Umbilical cord (tissue), 2 donors: Measurements from ENCODE around the gene ZBTB4. TPM values are rescaled to one million over a fixed set of nuclear protein-coding genes. Genes with fewer than 3 reads are reported as not detected.

Experiments
- DNase-seq: peaks from one replicate; pipeline ENCODE4 v3.0.0-alpha.2; 2015; ENCODE audit warnings: low spot score
- total RNA-seq: library from RNA; depleted of rRNA; stranded (reverse); fragments of >200 nt; gene quantifications from one replicate; pipeline ENCODE4 v1.2.3, GENCODE V29; 2014; ENCODE audit warnings: low replicate concordance; ENCODE audit not compliant: insufficient read depth

ZBTB4 gene
- total RNA-seq, 1 donor from 2014 or later = 18.1 TPM

GRCh38 chr17:7440113-7440833 lies 39.2 kb downstream of the ZBTB4 start:
- peak; percentile 58 for DNase-seq

GRCh38 chr17:7439462-7440112 lies 39.8 kb downstream of the ZBTB4 start, which contains the start of gene FGF11:
Gene FGF11, plus strand, starts transcription at chr17:7439512. Its CDS starts 109 bp downstream, at chr17:7439621.
- DNase-seq = no peak

DNA sequence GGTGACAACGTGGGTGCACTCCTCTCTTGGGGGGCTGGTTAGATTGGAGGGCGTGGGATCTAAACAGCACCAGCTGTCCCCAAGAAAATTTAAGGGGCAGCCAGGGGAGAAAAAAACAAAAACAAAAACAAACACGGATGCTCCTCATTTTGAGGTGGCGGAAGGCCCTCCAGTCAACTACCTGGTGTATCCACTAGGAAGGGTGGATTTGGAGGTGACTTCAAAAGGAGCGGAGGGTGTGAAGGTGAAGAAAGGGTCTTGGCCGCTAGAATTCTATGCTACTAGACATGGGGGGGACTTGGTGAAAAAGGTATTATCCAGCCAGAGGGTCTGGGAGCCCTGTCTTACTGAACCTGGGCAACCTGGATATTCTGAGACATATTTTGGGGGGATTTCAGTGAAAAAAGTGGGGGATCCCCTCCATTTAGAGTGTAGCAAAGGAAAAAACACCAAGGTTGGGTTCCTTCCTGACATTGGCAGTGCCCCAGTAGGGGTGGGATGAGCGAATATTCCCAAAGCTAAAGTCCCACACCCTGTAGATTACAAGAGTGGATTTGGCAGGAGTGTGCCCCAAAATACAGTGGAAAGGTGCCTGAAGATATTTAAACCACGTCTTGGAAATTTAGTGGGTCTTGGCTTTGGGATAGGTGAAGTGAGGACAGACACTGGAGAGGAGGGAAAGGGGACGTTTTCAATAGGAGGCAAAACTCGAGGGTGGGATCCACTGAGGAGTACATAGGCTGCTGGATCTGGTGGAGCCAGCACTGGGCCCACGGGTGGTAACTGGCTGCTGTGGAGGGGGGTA lies 40.6 kb downstream of the ZBTB4 start:
- no peak for DNase-seq

DNA sequence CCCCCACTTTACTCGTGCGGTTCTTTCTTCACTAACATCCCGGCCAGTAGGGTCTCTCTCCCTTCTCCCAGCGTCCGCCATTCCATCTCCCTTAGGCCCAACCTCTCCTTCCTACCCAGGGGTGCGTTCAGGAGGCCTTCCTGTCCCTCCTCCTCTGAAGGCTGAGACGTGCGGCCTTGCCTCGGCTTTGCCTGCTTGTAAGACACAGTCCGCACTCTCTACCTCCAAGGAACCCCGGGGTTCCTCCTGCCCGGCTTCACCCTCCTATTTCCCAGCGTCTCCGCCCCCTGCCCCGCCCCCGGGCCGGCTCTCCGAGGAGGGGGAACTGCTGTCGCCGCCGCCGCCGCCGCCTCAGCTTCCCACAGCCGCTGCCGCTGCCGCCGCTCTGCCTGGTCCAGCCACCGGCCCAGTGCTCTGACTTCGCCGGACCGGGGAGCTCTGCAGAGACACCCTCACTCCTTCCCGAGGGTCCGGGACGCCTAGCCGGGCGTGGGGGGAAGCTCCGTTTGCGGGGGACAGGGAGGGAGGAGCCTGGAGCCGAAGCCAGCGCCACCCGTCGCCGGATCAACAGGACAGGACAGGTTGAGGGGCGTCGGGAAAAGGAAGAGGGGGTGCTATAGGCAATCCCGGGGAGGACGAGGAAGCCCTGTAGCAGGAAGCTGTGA lies 41.3 kb downstream of the ZBTB4 start:
- peak; percentile 77 for DNase-seq

GRCh38 chr17:7437369-7437863 lies 42.0 kb downstream of the ZBTB4 start:
- DNase-seq = no peak

DNA sequence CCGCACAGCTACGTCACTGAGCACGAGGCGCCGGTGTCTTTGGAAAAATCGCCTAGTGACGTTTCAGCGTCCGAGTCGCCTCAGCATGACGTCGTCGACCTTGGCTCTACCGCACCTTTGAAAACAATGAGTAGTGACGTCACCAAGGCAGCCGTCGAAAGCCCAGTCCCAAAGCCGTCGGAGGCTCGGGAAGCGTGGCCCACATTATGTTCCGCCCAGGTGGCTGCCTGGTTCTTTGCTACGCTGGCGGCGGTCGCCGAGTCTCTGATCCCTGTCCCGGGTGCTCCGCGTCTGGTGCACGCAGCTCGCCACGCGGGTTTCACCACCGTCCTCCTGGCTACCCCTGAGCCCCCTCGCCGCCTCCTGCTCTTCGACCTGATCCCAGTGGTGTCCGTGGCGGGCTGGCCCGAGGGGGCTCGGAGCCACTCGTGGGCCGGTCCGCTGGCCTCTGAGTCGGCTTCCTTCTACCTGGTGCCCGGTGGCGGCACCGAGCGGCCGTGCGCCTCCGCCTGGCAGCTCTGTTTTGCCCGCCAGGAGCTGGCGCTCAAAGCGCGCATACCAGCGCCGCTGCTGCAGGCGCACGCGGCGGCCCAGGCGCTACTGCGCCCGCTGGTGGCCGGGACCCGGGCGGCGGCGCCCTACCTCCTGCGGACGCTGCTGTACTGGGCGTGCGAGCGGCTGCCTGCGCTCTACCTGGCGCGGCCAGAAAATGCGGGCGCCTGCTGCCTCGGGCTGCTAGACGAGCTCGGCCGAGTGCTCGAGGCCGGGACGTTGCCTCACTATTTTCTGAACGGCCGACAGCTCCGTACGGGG lies 42.7 kb downstream of the ZBTB4 start:
- peak; percentile 78 for DNase-seq

DNA sequence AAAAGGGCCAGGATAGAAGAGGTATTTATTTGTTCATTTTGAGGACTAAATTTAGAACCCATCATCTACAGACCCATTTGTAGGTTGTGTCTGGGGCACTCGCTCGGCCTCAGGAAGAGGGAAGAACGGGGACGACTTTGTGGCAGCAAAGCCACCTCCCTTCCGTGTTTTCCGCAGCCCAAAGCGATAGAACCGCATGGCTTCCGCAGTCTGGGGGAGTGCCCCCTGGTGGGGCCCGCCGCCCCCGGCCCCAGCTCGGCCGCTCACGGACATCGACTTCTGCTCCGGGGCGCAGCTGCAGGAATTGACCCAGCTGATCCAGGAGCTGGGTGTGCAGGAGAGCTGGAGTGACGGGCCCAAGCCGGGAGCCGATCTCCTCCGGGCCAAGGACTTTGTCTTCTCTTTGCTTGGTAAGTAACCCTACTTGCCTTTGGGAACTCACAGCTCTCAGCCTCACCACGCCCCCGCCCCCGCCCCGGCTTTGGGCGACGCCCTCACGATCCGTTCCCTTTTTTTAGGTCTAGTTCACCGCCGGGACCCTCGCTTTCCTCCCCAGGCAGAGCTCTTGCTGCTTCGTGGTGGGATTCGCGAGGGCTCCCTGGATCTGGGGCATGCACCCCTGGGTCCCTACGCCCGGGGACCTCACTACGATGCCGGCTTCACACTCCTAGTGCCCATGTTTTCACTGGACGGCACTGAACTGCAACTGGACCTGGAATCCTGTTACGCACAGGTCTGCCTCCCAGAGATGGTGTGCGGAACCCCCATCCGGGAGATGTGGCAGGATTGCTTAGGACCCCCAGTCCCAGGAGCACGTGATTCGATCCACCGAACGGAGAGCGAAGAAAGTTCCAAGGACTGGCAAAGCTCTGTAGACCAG lies 43.5 kb downstream of the ZBTB4 start:
- DNase-seq = no peak

DNA sequence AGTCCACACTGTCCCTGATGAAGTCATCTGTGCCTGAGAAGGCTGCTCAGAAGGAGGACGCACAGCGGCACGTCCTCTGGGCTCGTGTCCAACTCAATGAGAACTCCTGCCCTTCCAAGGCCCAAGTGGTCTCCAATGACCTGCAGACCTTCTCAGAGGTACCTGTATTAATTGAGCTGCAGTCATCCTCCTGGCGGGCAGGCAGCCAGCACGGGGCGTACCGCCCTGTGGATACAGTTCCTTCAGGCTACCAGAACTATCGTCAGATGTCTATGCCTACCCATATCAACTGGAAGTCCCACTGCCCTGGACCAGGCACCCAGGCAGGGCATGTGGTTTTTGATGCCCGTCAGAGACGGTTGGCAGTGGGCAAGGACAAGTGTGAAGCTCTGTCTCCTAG lies 47.1 kb downstream of the ZBTB4 start:
- DNase-seq = no peak

DNA sequence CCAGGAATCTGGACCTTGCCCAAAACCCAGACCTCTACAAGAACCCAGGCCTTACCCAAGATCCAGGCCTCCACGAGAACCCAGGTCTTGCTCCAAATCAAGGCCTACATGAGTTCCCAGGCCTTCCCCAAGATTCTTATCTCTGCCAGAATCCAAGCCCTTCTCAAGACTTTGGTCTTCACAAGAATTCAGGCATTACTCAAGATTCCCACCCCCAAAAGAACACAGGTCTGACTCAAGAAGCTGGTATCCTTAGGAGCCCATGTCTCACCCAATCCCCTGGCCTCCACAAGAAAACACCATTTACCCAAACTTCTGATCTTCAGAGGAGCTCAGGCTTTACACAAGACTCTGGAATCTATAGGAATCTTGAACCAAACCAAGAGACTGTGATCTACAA lies 48.2 kb downstream of the ZBTB4 start:
- DNase-seq = no peak

GRCh38 chr17:7429722-7430121 lies 49.7 kb downstream of the ZBTB4 start:
- no peak for DNase-seq

GRCh38 chr17:7428557-7428956 lies 50.9 kb downstream of the ZBTB4 start, which contains the start of gene SPEM3:
Gene SPEM3, plus strand, starts transcription at chr17:7428857. Its CDS starts 46 bp downstream, at chr17:7428903.
- no peak for DNase-seq

DNA sequence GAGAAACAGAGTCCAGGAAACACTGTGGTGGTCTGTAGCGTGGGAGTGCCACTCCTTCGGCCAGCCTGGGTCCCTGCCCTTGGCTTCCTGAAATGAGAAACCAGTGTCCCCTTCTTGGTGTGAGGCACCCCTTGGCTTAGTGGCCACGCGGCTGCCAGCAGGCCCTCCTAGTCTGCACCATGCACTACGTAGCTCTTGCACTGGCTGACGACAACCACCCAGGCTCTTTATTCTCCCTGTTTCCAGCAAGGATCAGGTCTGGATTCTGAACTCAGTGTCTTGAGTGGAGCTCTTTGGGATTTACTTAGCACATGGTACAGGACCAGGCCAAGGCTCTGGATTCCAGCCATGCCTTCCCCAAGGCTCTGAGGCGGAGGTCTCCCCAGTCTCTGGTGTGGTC lies 51.9 kb downstream of the ZBTB4 start:
- no peak for DNase-seq

DNA sequence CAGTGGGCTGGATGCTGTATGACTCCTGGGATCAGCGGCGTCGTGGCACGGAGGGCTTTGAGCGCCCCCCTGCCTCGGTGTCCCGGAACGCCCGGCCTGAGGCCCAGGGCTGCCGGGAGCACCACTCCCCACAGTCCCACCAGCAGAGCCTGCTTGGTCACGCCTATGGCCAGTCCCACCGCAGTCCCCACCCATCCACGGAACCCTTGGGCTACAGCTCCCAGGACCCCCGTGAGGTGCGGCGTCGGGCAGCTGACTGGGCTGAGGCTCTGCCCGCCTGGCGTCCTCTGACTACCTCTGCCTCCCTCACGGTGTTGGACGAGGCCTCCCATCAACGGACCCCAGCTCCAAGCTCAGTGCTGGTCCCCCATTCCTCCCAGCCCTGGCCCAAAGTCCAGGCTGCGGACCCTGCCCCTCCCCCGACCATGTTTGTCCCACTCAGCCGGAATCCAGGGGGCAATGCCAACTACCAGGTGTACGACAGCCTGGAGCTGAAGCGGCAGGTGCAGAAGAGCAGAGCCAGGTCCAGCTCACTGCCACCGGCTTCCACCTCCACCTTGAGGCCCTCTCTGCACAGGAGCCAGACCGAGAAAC lies 52.4 kb downstream of the ZBTB4 start:
- no peak for DNase-seq

DNA sequence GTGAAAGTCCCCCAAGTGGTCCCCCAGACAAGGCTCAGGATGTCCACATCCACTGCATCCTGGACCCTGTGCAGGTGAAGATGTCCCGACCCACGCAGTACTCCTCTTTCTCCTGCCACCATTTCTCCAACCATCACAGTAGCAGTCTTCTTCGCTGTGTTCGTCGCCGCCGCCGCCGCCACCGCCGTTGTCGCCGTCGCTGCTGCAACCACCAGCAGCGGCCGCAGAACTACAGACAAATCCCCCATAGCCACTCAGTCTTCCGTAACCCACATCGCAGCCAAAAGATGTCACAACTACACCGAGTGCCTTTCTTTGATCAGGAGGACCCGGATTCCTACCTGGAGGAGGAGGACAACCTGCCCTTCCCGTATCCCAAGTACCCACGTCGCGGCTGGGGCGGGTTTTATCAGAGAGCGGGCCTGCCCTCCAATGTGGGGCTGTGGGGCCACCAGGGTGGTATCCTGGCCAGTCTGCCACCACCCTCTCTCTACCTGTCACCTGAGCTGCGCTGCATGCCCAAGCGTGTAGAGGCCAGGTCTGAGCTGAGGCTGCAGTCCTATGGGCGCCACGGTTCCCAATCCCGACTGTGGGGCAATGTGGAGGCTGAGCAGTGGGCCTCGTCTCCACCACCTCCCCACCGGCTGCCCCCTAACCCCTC lies 53.1 kb downstream of the ZBTB4 start:
- no peak for DNase-seq

DNA sequence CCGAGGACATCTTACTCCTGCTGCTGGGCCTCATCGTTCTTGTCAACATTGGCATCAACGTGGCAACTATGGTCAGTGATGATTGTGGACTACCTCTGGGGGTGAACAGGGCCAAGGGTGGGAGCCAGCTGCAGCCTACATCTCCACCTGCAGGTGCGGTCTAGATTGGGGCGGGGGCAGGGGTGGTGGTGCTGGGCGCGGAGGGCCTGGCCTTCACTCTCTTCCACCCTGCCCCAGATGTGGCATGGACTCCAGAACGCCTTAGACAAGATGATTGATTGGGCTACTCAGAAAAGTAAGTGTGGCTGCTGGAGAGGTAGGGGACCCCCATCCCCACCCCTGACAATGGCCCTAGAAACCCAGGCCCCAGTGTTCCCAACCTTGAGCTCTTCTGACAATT lies 53.7 kb downstream of the ZBTB4 start:
- no peak for DNase-seq

- no peak for DNase-seq
Observed at GRCh38 chr17:7425316-7425715, 54.1 kb downstream of the ZBTB4 start, which contains the start of gene SPEM2. Gene SPEM2, plus strand, starts transcription at chr17:7425616. Its CDS starts 73 bp downstream, at chr17:7425689.

GRCh38 chr17:7423679-7424078 lies 55.8 kb downstream of the ZBTB4 start:
- no peak for DNase-seq

DNA sequence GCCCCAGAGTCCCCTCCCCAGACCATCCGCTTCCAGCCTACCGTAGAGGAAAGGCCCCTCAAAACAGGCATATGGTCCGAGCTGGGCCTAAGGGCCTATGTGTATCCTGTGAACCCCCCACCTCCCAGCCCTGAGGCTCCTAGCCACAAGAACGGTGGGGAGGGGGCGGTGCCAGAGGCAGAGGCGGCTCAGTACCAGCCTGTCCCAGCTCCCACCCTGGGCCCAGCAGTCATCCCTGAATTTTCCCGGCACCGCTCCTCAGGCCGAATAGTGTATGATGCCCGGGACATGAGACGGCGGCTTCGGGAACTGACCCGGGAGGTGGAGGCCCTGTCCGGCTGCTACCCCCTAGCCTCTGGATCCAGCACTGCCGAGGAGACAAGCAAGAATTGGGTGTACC lies 58.2 kb downstream of the ZBTB4 start:
- DNase-seq = no peak
